ENCODE measurements around the gene MTAP. TPM values are rescaled to one million over a fixed set of nuclear protein-coding genes. Genes with fewer than 3 reads are reported as not detected.

Gene MTAP
- 10 to 100 TPM in 11 of 12 donors, not detected in 1; 21.2 to 55.2 (median 28.1) TPM for polyA plus RNA-seq (ENCODE audit: insufficient read length in 12 of 12)
- long read RNA-seq, donor 1, full-length matches to known transcripts: 6 of 6 reads
- long read RNA-seq, donor 1, partial matches to known transcripts: 0 of 6 reads
- long read RNA-seq, donor 1, other reads (novel, unspliced or antisense): 0 of 6 reads
- long read RNA-seq, donor 2, full-length matches to known transcripts: 2 of 2 reads
- long read RNA-seq, donor 2, partial matches to known transcripts: 0 of 2 reads
- long read RNA-seq, donor 2, other reads (novel, unspliced or antisense): 0 of 2 reads
- long read RNA-seq, donor 3, full-length matches to known transcripts: 3 of 3 reads
- long read RNA-seq, donor 3, partial matches to known transcripts: 0 of 3 reads
- long read RNA-seq, donor 3, other reads (novel, unspliced or antisense): 0 of 3 reads
- long read RNA-seq, donor 4, full-length matches to known transcripts: 2 of 2 reads
- long read RNA-seq, donor 4, partial matches to known transcripts: 0 of 2 reads
- long read RNA-seq, donor 4, other reads (novel, unspliced or antisense): 0 of 2 reads
- long read RNA-seq, donor 5: 0 reads
- long read RNA-seq, donor 6, full-length matches to known transcripts: 3 of 3 reads
- long read RNA-seq, donor 6, partial matches to known transcripts: 0 of 3 reads
- long read RNA-seq, donor 6, other reads (novel, unspliced or antisense): 0 of 3 reads
- long read RNA-seq, donor 7, full-length matches to known transcripts: 2 of 2 reads
- long read RNA-seq, donor 7, partial matches to known transcripts: 0 of 2 reads
- long read RNA-seq, donor 7, other reads (novel, unspliced or antisense): 0 of 2 reads
- long read RNA-seq, donor 8, full-length matches to known transcripts: 5 of 5 reads
- long read RNA-seq, donor 8, partial matches to known transcripts: 0 of 5 reads
- long read RNA-seq, donor 8, other reads (novel, unspliced or antisense): 0 of 5 reads
- long read RNA-seq, donor 9, full-length matches to known transcripts: 3 of 3 reads
- long read RNA-seq, donor 9, partial matches to known transcripts: 0 of 3 reads
- long read RNA-seq, donor 9, other reads (novel, unspliced or antisense): 0 of 3 reads
- long read RNA-seq, donor 10, full-length matches to known transcripts: 6 of 6 reads
- long read RNA-seq, donor 10, partial matches to known transcripts: 0 of 6 reads
- long read RNA-seq, donor 10, other reads (novel, unspliced or antisense): 0 of 6 reads
- long read RNA-seq, donor 11, full-length matches to known transcripts: 7 of 7 reads
- long read RNA-seq, donor 11, partial matches to known transcripts: 0 of 7 reads
- long read RNA-seq, donor 11, other reads (novel, unspliced or antisense): 0 of 7 reads

- peak; percentile 94 for DNase-seq
Measured at GRCh38 chr9:21802418-21803000, at the start of gene MTAP. Gene MTAP (plus strand): TSS chr9:21802636. CDS start chr9:21802749, 113 bp downstream.

GRCh38 chr9:21753523-21753922 is 48.9 kb upstream of the MTAP start:
- DNase-seq: no peak

DNA sequence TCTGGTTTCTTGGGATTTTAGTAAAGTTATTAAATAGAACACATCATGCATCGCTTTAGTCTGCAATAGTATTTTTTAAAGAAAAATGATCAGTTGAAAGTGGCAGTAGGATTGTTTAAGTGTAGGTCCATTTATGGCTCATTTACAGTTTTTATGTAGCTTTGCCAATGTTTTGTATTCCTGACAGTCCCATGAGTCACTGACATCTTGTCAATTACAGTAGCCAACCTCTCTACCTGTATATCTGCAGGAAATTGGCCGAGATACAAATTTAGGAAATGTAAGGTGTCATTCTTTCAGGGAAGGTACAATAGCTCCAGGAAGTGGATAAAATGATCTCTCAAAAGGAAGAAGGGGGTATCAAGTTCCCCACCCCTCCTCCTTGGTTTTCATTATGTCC is 47.7 kb upstream of the MTAP start:
- no peak for DNase-seq

DNA sequence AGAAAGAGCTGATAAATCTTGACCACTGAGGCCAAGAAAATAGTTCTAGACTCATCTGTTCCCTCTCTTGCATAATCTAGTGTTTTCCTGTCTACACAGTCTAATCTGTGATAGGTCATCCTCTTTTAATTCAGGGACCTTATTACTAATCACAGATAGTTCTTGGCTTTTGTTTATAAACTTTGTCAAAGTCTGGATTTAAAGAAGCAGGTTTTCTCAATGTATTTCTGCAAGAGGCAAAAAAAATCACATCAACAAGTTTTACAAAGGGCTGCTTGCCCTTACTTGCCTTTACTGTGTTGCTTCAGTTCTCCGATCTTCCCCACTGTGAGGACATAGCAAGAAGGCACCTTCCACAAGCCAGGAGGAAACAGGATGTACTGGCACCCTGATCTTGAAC is 43.9 kb upstream of the MTAP start:
- no peak for DNase-seq

- no peak for DNase-seq
Measured at GRCh38 chr9:21761309-21761901, 41.0 kb upstream of the MTAP start.

DNA sequence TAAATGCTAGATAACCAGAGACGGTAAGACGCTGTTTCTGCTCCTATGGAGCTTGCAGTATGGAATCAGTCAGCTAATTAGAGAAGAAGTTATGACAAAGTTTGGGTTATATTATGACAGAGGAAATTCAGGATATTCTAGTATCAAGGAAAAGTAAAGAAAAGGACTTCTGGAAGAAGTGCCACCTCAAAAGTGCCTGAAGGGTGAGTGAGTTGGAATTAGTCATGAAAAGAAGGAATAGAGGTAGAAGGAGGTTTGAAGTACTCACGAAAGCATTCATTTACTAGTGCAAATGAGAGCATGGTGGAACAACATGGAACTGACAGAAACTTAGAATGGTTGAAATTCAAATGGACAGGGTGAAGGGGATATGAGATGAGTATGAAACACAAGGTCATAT is 40.4 kb upstream of the MTAP start:
- no peak for DNase-seq

- no peak for DNase-seq
Measured at GRCh38 chr9:21764846-21765245, 37.6 kb upstream of the MTAP start.

- no peak for DNase-seq
Measured at GRCh38 chr9:21766096-21766495, 36.3 kb upstream of the MTAP start.

- peak; percentile 10 for DNase-seq
Measured at GRCh38 chr9:21770871-21771560, 31.4 kb upstream of the MTAP start.

DNA sequence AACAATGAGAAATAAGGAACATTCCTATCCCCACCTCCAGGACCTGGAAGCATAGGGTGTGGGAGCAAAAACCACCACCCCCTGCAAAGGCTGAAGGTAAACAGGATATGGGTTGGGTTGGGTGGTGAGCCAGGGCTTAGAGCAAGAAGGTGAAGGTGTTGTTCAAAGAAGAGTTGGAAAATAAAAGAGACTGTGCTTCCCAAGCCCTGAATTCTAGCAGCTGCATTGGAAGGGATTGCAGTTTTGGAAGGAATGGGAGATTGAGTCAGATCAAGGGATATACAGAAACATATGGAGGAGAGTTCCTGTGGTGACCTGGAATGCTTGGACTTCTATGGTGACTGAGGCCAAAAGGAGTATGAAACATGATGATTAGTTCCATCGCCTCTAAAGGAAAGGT is 24.7 kb upstream of the MTAP start:
- DNase-seq: no peak

DNA sequence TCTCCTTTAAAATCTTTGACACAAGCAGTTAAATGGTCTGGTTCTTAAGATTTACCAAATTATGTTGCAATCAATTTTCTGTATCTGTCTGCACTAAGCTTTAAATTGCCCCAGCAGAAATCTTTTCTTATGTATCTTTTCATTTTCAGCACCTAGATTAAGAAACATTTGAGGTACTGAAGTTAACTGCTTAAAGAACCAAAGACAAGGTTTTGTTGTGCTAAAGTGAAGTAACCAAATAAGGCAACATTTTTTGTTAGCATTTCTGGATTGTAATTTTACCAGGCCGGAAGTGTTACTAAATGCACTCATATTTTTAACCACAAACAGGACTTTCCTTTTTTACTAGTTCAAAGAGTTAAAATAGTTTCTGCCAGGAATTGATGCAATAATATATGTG is 24.1 kb upstream of the MTAP start:
- DNase-seq: no peak

- DNase-seq: no peak
Measured at GRCh38 chr9:21779397-21779796, 23.0 kb upstream of the MTAP start.

DNA sequence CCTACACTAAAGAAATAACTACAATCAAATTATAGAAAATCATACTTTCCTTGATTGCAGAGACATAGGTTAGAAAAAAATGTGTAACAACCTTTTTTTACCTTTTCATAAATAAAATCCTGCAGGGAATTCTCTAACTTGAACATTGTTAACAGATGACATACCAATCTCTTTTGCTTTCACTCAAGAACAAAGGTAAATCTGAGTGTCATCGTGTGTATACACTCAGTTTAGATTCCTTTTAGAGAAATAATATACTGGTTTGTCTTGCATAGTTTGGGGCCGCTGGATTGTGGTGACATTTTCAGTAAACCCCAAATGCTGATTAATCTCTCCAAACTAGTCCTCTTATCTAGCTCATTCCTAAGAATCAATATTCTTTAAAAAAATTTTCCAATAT is 20.8 kb upstream of the MTAP start:
- DNase-seq: no peak

GRCh38 chr9:21782205-21782604 is 20.2 kb upstream of the MTAP start:
- DNase-seq: no peak

GRCh38 chr9:21788752-21789151 is 13.7 kb upstream of the MTAP start:
- no peak for DNase-seq

GRCh38 chr9:21789541-21790037 is 12.8 kb upstream of the MTAP start:
- DNase-seq: peak; percentile 87

DNA sequence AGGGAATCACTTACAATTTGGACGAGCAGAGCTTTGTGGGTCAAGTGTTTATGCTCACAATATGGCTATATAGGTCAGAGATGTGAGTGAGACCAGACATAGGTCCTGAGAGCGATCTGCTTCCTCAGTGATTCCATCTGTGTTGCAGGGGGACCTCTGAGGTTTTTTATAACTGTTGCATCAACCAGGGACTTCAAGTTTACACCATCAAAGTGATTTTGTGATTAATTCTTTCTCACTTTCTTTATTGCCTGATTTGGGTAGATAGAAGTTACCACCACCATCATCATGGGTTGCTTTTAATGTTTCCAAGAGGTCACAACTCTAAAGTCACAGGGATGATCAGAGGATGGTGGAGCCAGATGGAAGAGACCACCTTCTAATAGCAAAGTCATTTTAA is 7.0 kb upstream of the MTAP start:
- no peak for DNase-seq

DNA sequence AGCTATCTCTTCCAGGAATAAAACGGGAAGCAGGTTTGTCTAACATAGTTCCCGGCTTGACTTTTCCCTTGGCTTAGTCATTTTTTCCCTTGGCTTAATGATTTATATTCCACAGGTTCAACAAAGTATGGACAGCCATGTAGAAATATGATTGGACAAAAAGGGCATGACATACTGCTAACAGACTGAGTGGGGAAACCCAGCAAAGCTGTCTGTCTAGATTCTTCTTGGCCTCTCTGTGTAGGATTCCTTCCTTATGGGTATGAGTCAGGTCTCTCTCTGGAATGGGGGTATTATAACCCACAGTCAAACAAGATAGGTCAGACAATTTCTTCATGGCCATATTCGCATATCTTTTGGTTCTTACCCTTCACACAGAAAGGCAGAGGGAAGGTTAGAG is 5.7 kb upstream of the MTAP start:
- DNase-seq: no peak

DNA sequence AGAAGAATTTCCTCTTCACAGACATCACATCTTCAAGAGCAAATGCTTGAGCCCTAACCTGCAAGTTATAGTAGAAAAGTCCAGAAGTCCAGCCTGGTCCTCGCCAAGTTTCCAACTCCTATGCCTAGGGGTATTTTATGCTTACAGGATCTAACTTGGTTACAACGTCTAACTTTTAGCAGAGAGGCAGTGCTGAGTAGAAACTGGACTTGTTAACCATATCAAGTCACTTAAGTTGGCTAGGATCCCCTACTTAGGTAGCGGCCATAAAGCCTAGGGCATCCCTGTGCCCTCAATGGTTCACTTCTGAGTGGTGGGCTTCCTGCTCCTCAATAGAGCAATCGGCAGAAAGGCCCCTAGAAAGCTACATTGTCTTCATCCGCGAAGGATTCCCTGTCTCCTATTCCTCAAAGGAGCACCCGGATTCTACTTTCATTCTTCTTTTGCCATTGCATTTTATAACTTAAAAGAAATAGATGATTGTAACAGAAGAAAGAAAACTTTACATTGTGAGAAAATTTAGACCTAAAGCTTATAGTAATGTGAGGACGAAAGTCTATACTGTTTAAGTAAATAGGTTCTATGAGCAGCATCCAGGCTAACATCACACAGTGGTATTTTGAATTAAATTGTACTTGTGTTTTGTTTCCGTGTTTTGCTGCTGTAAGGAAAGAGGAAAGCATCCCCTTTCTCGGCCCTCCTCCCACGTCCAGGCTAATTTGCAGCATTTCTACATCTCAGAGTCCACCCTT is 1.3 kb upstream of the MTAP start:
- no peak for DNase-seq
